ENCODE measurements around the gene KCNIP4.

GRCh38 chr4:21376176-21376575 is 572.4 kb downstream of the KCNIP4 start:
- TF ChIP-seq EZH2 (IDR thresholded peaks at IDR 0.05; ENCODE audit: insufficient read depth, poor library complexity, severe bottlenecking) (no peak), EZH2phosphoT487 (IDR thresholded peaks at IDR 0.05; ENCODE audit: insufficient read depth, low read depth) (no peak)

All from GM23248 (cell line).